KOPT-K1 (cell line): ENCODE data around the gene RIC1.
"Not testable (repeated sequence)": the region's sequence is repeated elsewhere in the genome, so short reads cannot be mapped to it uniquely, and the experiment has no call there.

Experiments
- H3K27ac ChIP-seq: fragments of 200-600 bp; sonication (generic); 2 replicates; pipeline ENCODE4 v1.5.1; 2016; ENCODE audit warnings: antibody characterized with exemption, mild to moderate bottlenecking, low read depth, low read length; ENCODE audit not compliant: poor library complexity, severe bottlenecking
- H3K36me3 ChIP-seq: fragments of 200-600 bp; sonication (generic); 2 replicates; pipeline ENCODE4 v1.5.1; 2017; ENCODE audit warnings: antibody characterized with exemption, mild to moderate bottlenecking, low read length, moderate library complexity; ENCODE audit not compliant: insufficient read depth
- H3K9me3 ChIP-seq: fragments of 200-600 bp; sonication (generic); 2 replicates; pipeline ENCODE4 v1.5.1; 2017; ENCODE audit warnings: antibody characterized with exemption, low read length, mild to moderate bottlenecking; ENCODE audit not compliant: insufficient read depth, poor library complexity, severe bottlenecking

The RIC1 gene

GRCh38 chr9:5767968-5768932 lies 139.3 kb downstream of the RIC1 start:
- Histone ChIP-seq H3K9me3 (no peaks in the 10 kb centered on the region), H3K36me3 (peaks cover 90% of the 10 kb centered on the region), H3K27ac (no peak overlapping the region)

GRCh38 chr9:5773324-5773999 lies 144.6 kb downstream of the RIC1 start:
- Histone ChIP-seq H3K9me3 (peaks cover 8% of the 10 kb centered on the region), H3K36me3 (peaks cover 81% of the 10 kb centered on the region), H3K27ac (no peak overlapping the region)

GRCh38 chr9:5778805-5779204 lies 149.9 kb downstream of the RIC1 start:
- H3K36me3 ChIP-seq: peaks cover 55% of the 10 kb centered on the region
- H3K9me3 ChIP-seq: peaks cover 29% of the 10 kb centered on the region
- H3K27ac ChIP-seq: no peak overlapping the region

- Histone ChIP-seq H3K36me3 (peaks cover 46% of the 10 kb centered on the region), H3K9me3 (peaks cover 29% of the 10 kb centered on the region)
- not testable (repeated sequence) for H3K27ac ChIP-seq
Observed at GRCh38 chr9:5779705-5780218, 150.9 kb downstream of the RIC1 start.

- Histone ChIP-seq H3K9me3 (peaks cover 21% of the 10 kb centered on the region), H3K36me3 (peaks cover 31% of the 10 kb centered on the region)
- not testable (repeated sequence) for H3K27ac ChIP-seq
Observed at GRCh38 chr9:5783420-5783819, 154.5 kb downstream of the RIC1 start.

GRCh38 chr9:5783982-5784381 lies 155.1 kb downstream of the RIC1 start:
- Histone ChIP-seq H3K27ac (no peak overlapping the region), H3K36me3 (peaks cover 25% of the 10 kb centered on the region), H3K9me3 (peaks cover 15% of the 10 kb centered on the region)

- H3K36me3 ChIP-seq: peaks cover 19% of the 10 kb centered on the region
- H3K27ac ChIP-seq: no peak overlapping the region
- peaks cover 8% of the 10 kb centered on the region for H3K9me3 ChIP-seq
Observed at GRCh38 chr9:5784526-5785315, 155.8 kb downstream of the RIC1 start.

- H3K9me3 ChIP-seq: no peaks in the 10 kb centered on the region
- H3K27ac ChIP-seq: no peak overlapping the region
- peaks cover 9% of the 10 kb centered on the region; the same call in 1 of the 2 replicates for H3K36me3 ChIP-seq
Observed at GRCh38 chr9:5786370-5787127, 157.6 kb downstream of the RIC1 start.

- no peaks in the 10 kb centered on the region for H3K9me3 ChIP-seq
- H3K27ac ChIP-seq: no peak overlapping the region
- H3K36me3 ChIP-seq: peaks cover 9% of the 10 kb centered on the region; the same call in 1 of the 2 replicates
Observed at GRCh38 chr9:5787220-5787619, 158.3 kb downstream of the RIC1 start.

- no peaks in the 10 kb centered on the region for H3K9me3 ChIP-seq
- peaks cover 9% of the 10 kb centered on the region; the same call in 1 of the 2 replicates for H3K36me3 ChIP-seq
- H3K27ac ChIP-seq: no peak overlapping the region
Observed at GRCh38 chr9:5787759-5788302, 158.9 kb downstream of the RIC1 start.

GRCh38 chr9:5789489-5789888 lies 160.6 kb downstream of the RIC1 start:
- H3K27ac ChIP-seq: no peak overlapping the region
- peaks cover 9% of the 10 kb centered on the region; the same call in 1 of the 2 replicates for H3K36me3 ChIP-seq
- H3K9me3 ChIP-seq: no peaks in the 10 kb centered on the region

- Histone ChIP-seq H3K9me3 (no peaks in the 10 kb centered on the region), H3K27ac (no peak overlapping the region), H3K36me3 (peaks cover 7% of the 10 kb centered on the region; the same call in 1 of the 2 replicates)
Observed at GRCh38 chr9:5790923-5791322, 162.0 kb downstream of the RIC1 start.

GRCh38 chr9:5791870-5792269 lies 163.0 kb downstream of the RIC1 start:
- no peaks in the 10 kb centered on the region for H3K9me3 ChIP-seq
- no peaks in the 10 kb centered on the region for H3K36me3 ChIP-seq
- H3K27ac ChIP-seq: no peak overlapping the region

GRCh38 chr9:5793812-5794211 lies 164.9 kb downstream of the RIC1 start:
- no peaks in the 10 kb centered on the region for H3K9me3 ChIP-seq
- no peak overlapping the region for H3K27ac ChIP-seq
- H3K36me3 ChIP-seq: no peaks in the 10 kb centered on the region
